Measurements from ENCODE around the gene C1orf185. TPM values are rescaled to one million over a fixed set of nuclear protein-coding genes. Genes with fewer than 3 reads are reported as not detected.
"Not testable (repeated sequence)": the region's sequence is repeated elsewhere in the genome, so short reads cannot be mapped to it uniquely, and the experiment has no call there.

C1orf185 gene
- total RNA-seq, 1 donor from 2014 or later = not detected

DNA sequence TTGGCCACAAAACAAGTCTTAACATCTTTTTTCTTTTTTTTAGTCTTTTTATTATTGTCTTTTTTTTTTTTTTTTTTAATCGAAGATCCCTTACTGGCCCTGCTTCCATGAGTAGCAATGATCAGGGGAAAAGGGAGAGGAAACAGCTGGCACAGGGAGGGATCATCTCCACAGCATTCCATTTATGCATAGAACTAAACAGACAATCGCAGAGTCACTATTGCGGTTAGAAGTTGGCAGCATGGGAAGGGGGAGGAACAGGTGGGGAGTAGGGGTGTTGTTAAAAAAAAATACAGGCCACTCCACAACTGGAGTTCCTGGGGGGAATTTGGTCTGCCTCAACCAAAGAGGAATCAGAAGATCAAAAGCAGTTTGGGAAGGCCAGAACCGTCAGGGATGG, 55.4 kb downstream of the C1orf185 start:
- TF ChIP-seq, protein P1, sequence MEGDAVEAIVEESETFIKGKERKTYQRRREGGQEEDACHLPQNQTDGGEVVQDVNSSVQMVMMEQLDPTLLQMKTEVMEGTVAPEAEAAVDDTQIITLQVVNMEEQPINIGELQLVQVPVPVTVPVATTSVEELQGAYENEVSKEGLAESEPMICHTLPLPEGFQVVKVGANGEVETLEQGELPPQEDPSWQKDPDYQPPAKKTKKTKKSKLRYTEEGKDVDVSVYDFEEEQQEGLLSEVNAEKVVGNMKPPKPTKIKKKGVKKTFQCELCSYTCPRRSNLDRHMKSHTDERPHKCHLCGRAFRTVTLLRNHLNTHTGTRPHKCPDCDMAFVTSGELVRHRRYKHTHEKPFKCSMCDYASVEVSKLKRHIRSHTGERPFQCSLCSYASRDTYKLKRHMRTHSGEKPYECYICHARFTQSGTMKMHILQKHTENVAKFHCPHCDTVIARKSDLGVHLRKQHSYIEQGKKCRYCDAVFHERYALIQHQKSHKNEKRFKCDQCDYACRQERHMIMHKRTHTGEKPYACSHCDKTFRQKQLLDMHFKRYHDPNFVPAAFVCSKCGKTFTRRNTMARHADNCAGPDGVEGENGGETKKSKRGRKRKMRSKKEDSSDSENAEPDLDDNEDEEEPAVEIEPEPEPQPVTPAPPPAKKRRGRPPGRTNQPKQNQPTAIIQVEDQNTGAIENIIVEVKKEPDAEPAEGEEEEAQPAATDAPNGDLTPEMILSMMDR (conservative IDR thresholded peaks at IDR 0.05) = no peak
- H3K9me3 Mint-ChIP-seq = peaks cover 5% of the 10 kb centered on the region
- H3K36me3 Mint-ChIP-seq (ENCODE audit: low read depth) = peaks cover 3% of the 10 kb centered on the region
- no peak overlapping the region for H3K4me3 Mint-ChIP-seq
- H3K27ac Mint-ChIP-seq (ENCODE audit: unreplicated experiment) = no peak overlapping the region
- no peaks in the 10 kb centered on the region for H3K4me1 Mint-ChIP-seq
- DNase-seq (ENCODE audit: low read depth, low spot score) = no peak
- peaks cover 26% of the 10 kb centered on the region for H3K27me3 Mint-ChIP-seq (ENCODE audit: low read depth)

DNA sequence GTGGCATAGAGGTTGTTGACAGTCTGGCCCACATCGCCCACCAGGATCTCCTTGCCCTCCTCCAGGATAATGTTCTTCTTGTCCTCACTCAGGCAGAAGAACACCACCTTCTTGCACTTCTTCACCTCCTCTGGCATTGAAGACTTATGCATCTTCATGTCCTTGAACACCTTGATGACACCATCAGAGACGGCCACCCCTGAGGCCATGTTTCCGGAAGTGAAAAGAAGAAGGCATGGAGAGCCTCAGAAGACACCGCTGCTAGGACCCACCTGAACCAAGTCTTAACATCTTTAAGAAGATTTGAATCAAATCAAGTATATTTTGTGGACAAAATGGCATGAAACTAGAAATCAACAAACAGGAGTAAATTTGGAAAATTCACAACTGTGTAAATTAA, 56.2 kb downstream of the C1orf185 start:
- TF ChIP-seq, protein P1 (conservative IDR thresholded peaks at IDR 0.05) = no peak
- no peaks in the 10 kb centered on the region for H3K4me1 Mint-ChIP-seq

DNA sequence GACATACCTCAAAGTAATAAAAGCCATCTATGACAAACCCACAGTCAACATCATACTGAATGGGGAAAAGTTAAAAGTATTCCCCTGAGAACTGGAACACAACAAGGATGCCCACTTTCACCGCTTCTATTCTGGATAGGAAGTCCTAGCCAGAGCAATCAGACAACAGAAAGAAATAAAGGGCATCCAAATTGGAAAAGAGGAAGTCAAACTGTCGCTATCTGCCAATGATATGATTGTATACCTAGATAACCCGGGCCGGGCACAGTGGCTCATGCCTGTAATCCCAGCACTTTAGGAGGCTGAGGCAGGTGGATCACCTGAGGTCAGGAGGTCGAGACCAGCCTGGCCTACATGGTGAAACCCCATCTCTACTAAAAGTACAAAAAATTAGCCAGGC, 60.5 kb downstream of the C1orf185 start:
- DNase-seq (ENCODE audit: low read depth, low spot score); H3K36me3 Mint-ChIP-seq (ENCODE audit: low read depth); H3K9me3 Mint-ChIP-seq; H3K4me3 Mint-ChIP-seq; H3K27ac Mint-ChIP-seq (ENCODE audit: unreplicated experiment); H3K4me1 Mint-ChIP-seq: not testable (repeated sequence)
- peaks cover 32% of the 10 kb centered on the region for H3K27me3 Mint-ChIP-seq (ENCODE audit: low read depth)

More for the DNA sequence above, 56.2 kb downstream of the C1orf185 start:
- Mint-ChIP-seq H3K27me3 (ENCODE audit: low read depth) (peaks cover 30% of the 10 kb centered on the region), H3K4me3 (no peak overlapping the region), H3K9me3 (peaks cover 5% of the 10 kb centered on the region), H3K36me3 (ENCODE audit: low read depth) (peaks cover 3% of the 10 kb centered on the region), H3K27ac (ENCODE audit: unreplicated experiment) (no peak overlapping the region)
- no peak for DNase-seq (ENCODE audit: low read depth, low spot score)

DNA sequence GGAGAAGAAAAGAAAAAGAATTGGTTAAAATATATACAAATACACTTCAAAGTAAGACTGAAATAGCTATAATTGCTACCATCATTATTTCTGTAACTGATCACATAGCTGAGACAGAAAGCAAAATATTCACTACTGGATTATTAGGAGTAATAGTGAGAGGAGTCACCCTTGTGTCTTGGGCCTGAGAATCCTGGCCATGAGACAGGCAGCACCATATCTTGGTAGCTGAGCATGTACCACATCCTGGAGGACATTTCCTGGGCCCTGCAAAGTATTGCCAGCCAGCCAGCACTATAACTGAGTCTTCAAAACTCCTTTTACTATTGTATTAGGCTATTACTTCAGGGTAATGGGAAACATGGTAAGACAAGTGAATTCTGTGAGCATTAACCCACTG, 63.5 kb downstream of the C1orf185 start:
- Mint-ChIP-seq H3K27me3 (ENCODE audit: low read depth) (peaks cover 17% of the 10 kb centered on the region), H3K9me3 (no peaks in the 10 kb centered on the region), H3K36me3 (ENCODE audit: low read depth) (no peaks in the 10 kb centered on the region), H3K4me3 (no peak overlapping the region), H3K4me1 (no peaks in the 10 kb centered on the region), H3K27ac (ENCODE audit: unreplicated experiment) (no peak overlapping the region)
- TF ChIP-seq, protein P1 (conservative IDR thresholded peaks at IDR 0.05) = no peak
- DNase-seq (ENCODE audit: low read depth, low spot score) = no peak

DNA sequence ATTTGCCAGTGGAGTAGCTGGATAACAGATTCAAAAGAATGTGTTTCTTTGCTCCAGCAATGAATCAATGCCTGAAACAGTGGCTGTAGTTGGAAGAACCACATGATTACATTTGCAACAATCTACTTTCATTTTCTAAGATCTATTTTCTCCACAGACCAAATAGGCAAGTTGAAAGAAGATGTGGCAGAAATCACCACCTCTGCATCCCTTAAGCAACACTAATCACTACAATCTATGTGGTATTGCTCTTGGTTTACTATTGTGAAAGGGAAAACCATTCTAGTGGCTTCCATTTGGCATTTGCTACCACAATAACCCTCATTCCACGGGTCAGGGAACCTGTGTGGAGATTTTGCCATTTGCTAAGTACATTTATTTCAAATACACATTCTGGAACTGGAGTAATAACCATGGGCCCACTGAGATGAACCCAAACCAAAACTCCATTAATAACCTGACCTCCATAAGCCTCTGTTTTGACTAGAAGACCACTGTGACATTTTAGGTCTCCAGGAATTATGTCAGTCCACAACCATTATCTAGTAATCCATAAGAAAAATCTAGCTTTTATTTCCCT, 66.3 kb downstream of the C1orf185 start:
- no peaks in the 10 kb centered on the region for H3K9me3 Mint-ChIP-seq

DNA sequence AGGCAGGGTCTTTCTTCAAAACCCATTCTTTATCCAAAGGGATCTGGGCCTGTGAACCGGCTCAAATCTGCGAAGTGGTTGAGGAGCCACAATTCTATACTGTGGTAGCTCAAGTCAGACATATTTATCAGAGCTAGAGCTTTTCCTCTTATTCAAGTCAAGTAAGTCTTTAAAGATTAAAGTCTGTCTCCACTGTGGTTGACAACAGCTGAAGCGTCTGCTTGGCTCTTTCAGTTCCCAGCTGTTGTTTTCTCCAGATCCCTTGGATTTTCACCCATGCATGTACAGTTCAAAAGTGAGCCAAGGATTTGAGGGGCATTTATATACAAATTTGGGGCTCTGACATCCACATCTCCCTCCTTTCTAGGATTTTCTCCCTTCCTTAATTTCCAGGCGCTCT, 66.9 kb downstream of the C1orf185 start:
- no peak overlapping the region for H3K4me3 Mint-ChIP-seq

More for the DNA sequence above, 66.3 kb downstream of the C1orf185 start:
- H3K4me1 Mint-ChIP-seq = no peaks in the 10 kb centered on the region
- H3K27me3 Mint-ChIP-seq (ENCODE audit: low read depth) = peaks cover 17% of the 10 kb centered on the region
- TF ChIP-seq, protein P1 (conservative IDR thresholded peaks at IDR 0.05) = no peak
- H3K4me3 Mint-ChIP-seq = no peak overlapping the region
- no peak for DNase-seq (ENCODE audit: low read depth, low spot score)
- H3K27ac Mint-ChIP-seq (ENCODE audit: unreplicated experiment) = no peak overlapping the region
- no peaks in the 10 kb centered on the region for H3K36me3 Mint-ChIP-seq (ENCODE audit: low read depth)

More for the DNA sequence above, 66.9 kb downstream of the C1orf185 start:
- Mint-ChIP-seq H3K27ac (ENCODE audit: unreplicated experiment) (no peak overlapping the region), H3K27me3 (ENCODE audit: low read depth) (peaks cover 21% of the 10 kb centered on the region), H3K4me1 (no peaks in the 10 kb centered on the region), H3K9me3 (no peaks in the 10 kb centered on the region), H3K36me3 (ENCODE audit: low read depth) (no peaks in the 10 kb centered on the region)
- TF ChIP-seq, protein P1 (conservative IDR thresholded peaks at IDR 0.05) = no peak
- no peak for DNase-seq (ENCODE audit: low read depth, low spot score)
